NCI-H526 treated with DMSO at 0.1 percent for 48 hours (cell line): ENCODE measurements around the gene MAP2K6.

Source experiments
- DNase-seq: peaks from one replicate; lab custom pipeline; 2025; lab: John Stamatoyannopoulos, UW

Gene MAP2K6

GRCh38 chr17:69535016-69535570 lies 120.6 kb downstream of the MAP2K6 start:
- DNase-seq: no peak

- DNase-seq: no peak
These were observed 124.3 kb downstream of the MAP2K6 start for GRCh38 chr17:69538795-69539194.

GRCh38 chr17:69539274-69539673 lies 124.8 kb downstream of the MAP2K6 start:
- no peak for DNase-seq

GRCh38 chr17:69539781-69540319 lies 125.4 kb downstream of the MAP2K6 start:
- DNase-seq: no peak

GRCh38 chr17:69540356-69540755 lies 125.9 kb downstream of the MAP2K6 start:
- DNase-seq: no peak

GRCh38 chr17:69547230-69547629 lies 132.7 kb downstream of the MAP2K6 start:
- DNase-seq: no peak

- DNase-seq: no peak
These were observed 133.4 kb downstream of the MAP2K6 start for GRCh38 chr17:69547947-69548346.

GRCh38 chr17:69551212-69552010 lies 136.9 kb downstream of the MAP2K6 start:
- no peak for DNase-seq

GRCh38 chr17:69552986-69553667 lies 138.6 kb downstream of the MAP2K6 start:
- no peak for DNase-seq

- DNase-seq: no peak
These were observed 140.6 kb downstream of the MAP2K6 start for GRCh38 chr17:69555056-69555455.

GRCh38 chr17:69557339-69557738 lies 142.8 kb downstream of the MAP2K6 start:
- no peak for DNase-seq

- no peak for DNase-seq
These were observed 144.3 kb downstream of the MAP2K6 start for GRCh38 chr17:69558796-69559195.

- DNase-seq: no peak
These were observed 146.5 kb downstream of the MAP2K6 start for GRCh38 chr17:69560987-69561441.

- no peak for DNase-seq
These were observed 147.0 kb downstream of the MAP2K6 start for GRCh38 chr17:69561462-69561861.

- DNase-seq: no peak
These were observed 150.9 kb downstream of the MAP2K6 start for GRCh38 chr17:69565447-69565846.

GRCh38 chr17:69567130-69567529 lies 152.6 kb downstream of the MAP2K6 start:
- no peak for DNase-seq

GRCh38 chr17:69572747-69573146 lies 158.2 kb downstream of the MAP2K6 start:
- no peak for DNase-seq

GRCh38 chr17:69573396-69573795 lies 158.9 kb downstream of the MAP2K6 start:
- DNase-seq: no peak

GRCh38 chr17:69574257-69575197 lies 160.0 kb downstream of the MAP2K6 start:
- DNase-seq: no peak

GRCh38 chr17:69575346-69575761 lies 160.9 kb downstream of the MAP2K6 start:
- DNase-seq: no peak

- no peak for DNase-seq
These were observed 162.6 kb downstream of the MAP2K6 start for GRCh38 chr17:69577098-69577497.
